Inflammatory macrophage (primary cell): Measurements from ENCODE around the gene RHOF.

Experiments
- DNase-seq, 2 donors: peaks; one replicate each; pipeline ENCODE4 v3.0.0-alpha.2; 2020 to 2022

Gene RHOF

DNA sequence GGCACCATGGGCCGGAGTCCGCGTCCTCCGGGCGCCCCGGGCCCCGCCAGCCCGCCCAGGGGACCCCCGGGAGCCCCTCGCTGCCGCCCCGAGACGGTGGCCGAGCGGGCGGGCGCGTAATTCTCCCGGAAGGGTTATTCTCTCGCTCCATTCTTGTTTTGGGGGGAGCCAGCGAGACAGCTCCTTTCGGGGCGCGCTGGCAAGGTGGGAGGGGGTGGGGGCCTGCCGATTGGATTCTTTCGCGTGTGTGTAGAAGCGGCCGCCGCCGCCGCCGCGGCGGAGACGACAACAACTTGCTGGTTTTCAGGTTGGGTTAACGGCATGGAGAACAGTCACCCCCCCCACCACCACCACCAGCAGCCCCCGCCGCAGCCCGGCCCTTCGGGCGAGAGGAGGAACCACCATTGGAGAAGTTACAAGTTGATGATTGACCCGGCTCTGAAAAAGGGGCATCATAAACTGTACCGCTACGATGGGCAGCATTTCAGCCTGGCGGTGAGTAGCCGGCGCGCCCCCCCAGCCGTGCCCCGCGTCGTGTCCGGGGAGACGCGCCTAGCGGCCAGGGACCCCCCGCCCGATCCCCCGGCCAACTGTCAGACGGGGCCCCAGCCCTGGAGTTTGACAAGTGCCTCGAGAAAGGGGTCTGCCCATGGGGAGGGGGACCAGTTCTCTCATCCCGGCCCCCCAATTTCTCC lies 11.1 kb upstream of the RHOF start:
- DNase-seq = peak; percentile 51 to 56

DNA sequence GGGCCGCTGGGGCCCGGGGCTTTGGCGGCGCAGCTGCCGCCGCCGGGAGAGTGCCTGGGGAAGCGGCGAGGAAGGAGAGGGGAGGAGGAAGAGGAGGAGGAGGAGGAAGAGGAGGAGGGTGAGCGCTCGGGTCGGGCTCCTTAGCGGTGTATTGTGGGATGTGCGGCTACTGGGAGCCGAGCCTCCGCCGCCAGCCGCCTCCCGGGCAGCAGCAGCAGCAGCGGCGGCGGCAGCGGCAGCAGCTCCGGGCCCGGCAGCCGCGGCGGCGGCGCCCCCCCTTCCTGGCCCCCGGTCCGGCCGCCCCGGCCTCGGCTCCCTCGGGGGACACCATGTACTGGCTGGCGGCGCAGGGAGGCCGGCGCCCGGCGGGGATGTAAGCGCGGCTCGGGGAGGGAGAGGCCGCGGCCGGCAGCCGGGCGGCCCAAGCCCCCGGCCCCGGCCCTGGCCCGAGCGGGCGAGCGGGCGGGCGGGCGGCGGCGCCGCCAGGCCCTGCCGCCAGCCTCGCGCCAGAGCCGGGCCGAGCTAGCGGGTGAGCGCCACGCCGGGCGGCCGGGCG lies 10.5 kb upstream of the RHOF start, which contains the start of gene SETD1B:
TSS of gene SETD1B (plus strand) at position 149 of the 556 bp plus-strand sequence. CDS start 729 bp downstream, outside the sequence.
- peak; percentile 46 to 65 for DNase-seq

DNA sequence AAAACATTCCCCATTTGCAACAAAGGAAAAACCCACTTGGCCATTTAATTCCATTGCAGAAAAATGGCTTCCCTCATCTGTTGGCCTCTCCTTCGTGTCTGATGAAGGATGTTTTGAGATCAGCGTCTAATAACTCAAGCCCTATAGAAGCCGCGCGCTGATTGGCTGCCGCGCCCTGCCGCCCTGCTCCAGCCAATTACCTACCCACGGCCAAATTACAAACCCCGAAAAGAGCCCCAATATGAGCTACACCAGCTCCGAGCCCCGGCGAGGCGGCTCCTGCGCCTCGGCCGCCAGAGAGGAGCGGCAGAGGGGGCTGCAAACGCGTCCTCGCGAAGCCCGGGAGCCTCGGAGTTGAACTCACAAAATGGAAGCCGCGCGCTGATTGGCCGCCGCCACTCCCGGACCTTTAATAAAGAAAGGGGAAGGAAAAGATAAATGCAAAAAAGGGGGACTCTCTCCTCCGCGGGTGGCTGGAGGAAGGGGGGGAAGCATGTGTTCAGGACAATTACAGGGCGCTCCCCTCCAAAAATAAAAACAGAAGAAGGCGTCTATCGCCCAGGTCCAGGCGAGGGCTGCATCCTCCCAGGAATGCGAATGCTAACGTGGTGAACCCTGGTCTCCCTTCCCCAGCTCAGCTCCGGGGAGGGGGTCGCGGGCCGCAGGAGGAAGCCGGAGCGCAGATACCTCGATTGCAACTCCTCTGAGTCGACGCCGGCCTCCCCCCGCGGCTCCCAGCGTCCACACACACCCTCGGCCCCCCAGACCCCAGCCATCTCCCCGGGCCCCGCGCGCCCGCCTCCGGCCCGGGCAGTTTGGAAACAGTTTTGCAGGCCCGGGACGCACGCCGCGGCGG lies 9.6 kb upstream of the RHOF start:
- peak; percentile 94 for DNase-seq

DNA sequence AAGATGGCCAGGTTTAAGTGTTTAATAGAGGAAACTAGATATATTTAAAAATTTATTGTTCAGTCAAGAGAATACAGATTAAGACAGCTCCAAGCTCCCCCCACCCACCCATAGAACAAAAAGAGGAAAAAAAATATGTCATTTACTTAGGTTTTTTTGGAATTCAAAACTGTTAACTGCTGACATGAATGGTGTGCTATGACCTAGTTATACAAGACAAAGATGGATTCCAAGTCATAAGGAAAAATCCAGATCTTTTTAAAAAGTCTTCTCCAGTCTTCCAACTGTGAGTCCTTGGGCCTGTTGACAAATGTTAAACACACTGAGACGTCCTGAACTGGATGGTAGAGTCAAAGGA lies 9.0 kb upstream of the RHOF start:
- DNase-seq = no peak

DNA sequence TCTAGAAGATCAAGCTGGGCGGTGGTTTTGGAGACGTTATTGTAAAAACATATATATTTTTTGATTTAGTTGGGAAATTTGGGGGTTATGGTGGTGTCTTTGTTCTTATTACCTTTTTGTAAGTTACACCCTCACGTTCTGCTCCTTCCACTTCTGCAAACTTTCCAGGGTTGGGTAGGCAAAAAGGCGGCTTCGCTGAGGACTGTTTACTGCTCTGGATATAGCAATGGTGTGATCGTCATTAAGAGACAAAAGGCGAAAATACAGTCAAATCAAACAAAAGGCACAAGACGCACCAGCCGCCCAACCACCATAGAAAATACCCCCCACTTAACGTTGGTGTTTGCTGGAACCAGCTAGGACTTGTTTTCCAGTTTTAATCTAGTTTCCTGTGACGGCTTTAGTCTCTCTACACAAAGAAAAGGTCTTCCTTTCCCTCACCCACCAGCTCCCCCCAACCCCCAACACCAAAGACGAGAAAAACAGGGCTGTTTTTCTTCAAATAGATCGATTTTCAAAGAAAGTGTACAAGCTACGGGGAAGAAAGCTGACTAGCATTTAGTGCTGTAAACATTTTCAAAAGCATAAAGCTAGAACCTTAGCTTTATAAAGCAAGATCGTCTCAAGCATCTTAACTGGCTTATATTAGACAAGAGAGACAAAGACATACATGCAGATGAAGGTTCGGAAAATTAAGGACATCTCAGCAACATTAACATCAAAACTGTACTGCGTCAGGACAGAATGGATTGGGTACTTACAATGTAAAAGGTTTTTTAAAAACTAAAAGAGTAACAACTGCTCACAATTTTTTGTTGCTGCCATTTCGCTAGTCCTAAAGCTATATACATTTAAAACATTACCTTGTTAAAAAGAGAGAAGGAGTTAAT lies 8.4 kb upstream of the RHOF start:
- DNase-seq = peak; percentile 59 to 61

DNA sequence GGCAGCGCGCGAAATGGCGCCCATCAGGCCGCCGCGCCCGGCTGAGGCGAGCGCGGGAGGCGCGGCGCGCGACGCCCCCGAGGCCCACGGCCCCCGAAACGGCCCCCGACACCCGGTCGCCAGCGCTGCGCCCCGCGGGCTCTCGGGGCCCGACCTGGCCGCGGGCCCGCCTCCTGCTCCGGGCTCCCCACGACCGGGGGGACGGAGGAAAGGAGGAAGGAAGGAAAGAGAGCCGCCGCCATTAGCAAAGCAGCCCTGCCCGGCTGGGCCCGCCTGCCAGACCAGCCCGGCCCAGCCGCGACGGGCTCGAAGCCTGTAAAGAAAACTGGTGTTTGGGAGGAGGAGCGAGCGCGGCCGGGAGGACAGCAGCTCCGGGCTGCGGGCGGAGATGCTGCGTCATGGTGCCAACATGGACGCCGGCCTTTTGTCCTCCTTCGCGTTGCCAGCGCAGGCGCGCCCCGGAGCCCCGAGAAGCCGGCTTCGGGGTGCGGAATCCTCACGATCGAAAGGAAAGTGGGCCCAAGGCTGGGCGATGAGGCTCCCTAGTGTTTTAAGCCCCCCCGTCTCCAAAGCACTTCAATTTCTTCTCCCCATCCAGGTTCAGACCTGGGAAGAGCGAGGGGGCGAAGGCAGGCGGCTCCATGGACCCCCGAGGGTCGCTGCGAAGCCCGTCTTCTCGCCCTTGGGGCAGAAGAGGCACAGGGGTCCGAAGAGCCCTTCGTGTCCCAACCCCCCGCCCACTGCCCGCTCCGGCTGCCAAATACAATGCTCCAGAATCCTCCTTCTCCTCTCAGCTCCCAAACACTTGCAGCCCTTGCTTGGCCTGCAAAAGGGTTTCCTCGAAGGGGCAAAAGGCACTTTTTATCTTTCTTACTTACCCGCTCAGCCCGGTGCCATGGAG lies 7.5 kb upstream of the RHOF start:
- DNase-seq = peak; percentile 63 to 69

DNA sequence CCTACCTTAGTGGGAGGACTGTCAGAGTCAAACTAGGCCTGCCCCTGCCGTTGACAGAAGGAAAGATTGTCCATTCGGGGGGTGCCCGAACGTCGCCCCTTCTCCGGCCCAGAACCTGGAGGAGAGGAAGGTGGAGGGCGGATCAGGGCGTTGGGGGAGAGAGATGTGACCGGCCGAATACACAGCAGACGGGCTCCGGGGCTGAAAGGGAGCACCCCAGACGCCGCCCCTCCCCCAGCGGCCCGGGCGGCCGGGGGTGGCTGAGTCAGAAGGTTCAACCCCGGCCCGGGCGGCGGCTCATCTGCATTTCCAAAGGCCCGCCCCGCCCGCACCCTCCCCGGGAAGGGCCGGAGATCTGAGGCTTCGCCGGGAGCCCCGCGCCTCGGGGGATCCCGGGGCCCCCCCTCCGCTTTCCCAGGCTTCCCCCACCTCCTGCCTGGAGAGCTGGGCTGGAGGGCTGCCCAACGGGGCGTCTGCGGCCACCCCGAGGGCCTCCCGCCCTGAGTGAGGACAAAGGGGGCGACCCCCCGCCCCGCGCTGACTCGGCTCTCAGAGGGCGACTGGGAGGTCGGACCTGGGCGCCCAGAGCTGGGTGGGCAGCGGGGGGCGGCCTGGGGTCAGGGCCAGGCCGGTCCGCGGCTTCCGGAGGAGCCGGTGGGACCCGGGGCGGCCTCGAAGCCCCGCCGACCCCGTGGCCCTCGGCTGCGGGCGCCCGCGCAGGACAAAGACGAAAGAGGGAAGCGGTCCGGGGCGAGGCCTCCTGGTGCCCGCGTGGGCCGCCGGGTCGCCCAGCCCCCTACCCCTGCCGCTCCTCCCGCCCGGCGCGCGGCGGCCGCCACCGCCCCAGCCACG lies 6.6 kb upstream of the RHOF start:
- peak; percentile 85 to 91 for DNase-seq

DNA sequence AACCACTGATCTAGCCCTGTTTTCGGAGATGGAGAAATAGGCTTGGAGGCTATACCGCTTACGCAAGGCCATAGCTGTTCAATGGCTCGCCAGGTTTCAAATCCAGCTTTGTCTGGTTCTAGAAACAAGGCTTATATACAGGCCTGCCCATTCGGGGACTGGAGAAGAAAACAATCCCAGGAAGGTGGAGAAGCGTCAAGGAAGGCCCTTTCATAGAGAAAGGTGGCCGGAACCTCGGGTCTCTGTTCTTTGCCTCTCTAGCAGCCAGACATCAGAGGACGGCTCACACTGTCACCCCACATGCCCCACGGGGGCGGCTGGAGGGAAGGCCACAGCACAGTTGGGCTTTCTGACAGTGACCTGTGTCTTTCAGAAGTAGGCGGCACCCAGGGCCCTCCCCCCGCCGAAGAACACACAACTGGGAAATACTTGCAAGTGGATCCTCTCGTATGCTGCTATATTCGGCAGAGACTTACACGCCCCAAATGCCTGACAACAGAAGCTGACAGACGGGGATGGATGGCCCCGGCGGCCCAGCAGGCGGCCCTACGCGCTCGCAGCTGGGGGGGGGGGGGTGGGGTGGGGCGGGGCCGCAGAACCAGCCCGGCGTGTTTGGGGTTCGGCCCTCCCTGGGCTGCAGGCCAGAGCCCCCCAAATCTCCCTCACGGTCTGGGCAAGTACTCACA lies 5.8 kb upstream of the RHOF start:
- peak; percentile 74 to 89 for DNase-seq

DNA sequence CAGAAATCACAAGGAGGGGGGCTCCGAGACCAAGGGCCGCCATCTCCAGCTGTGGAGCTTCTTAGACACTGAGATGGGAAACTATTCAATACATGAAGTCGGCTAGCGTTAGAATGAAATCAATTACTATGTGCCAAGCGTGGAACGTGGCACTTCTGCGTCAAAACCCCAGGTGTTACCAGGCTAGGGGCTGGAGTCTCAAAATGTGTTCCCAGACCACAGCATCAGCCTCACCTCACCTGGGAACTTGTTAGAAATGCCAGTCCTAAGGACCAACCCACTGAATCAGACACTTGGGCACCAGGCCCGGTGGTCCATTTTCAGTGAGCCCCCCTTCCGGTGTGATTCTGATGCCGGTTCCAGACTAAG lies 5.3 kb upstream of the RHOF start:
- DNase-seq = no peak

DNA sequence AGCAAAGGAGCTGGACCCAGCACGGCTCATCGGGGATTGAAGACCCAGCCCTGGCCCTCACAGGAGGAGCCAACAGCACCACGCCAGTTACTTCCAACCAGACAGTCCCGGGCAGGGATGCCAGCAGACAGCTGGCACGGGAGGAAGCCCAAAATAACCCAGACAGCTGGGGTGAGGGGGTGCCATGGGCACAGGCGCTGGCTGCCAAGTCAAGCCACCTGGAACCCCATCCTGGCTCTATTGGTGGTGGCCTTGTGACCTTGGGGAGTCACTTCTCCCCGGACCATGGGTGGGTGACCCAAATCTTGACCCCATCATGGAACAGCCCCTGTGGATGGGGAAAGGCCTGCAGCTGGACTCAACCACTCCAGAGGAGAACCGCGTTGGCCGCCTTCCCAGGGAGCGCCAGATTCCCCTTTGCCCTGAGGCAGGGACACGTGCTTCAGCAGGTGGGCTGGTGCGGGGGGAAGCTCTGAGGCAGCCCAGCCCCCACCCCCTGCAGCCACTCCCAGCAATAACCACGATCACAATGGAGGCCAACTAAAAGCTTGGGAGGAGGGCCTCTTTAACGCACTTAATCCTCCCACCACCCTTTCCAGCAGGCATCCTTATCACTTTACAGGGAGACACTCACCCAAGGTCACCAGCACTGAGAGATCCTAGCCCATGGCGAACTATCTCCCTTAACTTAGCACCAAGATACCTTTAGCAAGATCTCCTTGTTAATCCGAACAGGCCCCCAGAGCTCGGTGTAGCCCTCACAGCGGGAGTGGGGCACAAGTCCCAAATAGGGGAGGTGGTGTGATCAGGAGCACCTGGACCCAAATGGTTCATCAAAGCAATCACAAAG lies 4.7 kb upstream of the RHOF start:
- no peak for DNase-seq

DNA sequence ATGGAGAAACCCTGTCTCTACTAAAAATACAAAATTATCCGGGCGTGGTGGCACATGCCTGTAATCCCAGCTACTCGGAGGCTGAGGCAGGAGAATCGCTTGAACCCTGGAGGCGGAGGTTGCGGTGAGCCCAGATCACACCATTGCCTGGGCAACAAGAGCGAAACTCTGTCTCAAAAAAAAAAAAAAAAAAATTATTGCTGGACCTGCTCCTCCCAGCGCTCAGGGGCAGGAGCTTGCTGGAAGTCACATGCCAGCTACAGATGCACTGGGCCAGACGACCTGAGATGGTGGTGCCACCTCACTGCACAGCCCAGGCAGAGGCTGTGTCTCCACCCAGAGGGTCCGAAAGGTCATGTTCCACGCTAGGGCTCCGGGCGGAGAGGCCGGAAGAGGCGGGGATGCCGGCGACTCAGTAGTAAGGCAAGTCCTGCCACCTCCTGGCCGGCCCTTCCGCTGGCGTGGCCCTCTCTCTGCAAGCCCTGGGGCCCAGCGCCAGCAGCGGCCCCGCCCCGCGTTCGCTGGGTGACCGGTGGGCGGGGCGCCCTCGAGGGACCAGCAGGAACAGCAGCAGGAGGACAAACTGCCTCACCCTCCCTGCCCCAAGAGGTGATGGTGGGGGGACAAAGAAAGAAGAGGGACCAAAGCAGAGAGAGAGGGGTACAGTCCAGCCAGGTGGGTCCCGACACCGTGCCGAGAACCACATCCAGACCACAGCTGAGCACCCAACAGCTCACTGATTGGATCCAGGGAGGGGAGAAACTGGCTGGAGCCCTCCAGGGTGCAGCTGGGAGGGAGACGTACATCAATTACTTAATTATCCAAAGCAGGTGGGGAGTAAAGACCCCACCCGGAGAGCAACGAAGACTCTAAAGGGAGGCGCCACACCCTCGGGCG lies 3.6 kb upstream of the RHOF start:
- peak; percentile 72 for DNase-seq

DNA sequence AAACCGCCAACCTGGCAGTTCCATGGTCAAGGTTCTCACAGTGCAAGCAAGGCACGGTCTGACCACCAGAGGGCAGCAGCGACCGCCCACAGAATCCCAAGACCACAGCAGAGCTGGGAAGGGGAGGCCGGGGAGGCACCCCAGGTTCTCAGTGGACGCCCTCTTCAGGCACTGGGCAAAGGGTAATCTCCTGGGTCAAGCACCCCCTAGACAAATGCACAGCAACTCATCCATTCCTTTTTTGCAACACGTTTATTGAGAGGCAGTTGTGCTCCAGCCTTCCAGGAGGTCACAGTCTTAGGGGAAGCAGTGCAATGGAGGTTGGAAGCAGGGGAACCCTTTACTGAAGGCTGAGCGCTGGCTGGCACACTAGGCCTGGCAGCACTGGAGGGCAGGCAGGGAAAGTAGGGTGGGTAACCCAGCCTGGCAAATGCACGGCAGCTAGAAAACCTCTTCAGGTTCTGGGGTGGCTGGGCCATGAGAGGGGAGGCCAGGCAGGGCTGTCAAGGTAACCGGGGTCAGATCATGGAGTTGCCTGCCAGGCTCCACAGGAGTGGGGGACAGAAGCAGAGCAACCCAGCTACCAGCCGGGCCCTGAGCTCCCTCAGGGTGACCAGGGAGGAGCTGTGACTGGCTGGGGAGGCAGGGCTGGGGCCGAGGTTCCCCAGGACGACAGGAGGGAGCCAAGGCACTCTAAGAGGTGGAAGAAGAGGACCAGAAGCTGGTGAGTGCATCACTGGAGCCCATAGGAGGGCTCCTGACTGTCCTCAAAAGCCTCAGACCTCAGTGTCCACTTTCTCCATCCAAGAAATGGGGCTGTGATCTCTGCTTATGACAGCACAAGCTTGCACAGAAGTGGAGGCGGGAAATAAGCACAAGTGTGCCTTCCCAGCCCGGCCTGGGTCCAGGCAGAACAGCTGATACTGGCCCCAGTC lies 1.8 kb upstream of the RHOF start:
- peak; percentile 86 for DNase-seq

DNA sequence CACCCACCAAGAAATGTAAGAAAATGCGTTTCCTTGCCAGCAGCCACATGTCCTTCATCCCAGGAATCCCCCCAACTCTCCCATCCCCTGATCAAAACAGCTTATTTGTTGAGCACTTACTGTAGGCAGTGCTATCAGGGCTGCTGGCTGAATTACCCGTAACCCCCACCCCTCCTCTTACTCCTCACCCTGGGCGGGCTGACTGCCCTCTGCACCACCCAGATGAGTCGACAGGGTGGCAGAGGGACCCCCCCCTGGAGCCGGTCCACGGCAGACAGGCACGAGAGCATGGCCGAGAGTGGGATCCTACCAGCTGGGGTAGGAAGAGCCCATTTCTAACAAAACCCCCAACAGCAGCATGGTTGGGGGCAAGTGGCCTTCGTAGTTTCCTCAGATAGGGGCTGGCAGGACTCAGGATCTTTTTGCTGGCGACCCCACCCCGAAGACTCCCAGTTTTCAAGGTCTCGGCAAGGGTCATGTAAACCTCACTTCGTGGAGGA lies 1.1 kb upstream of the RHOF start:
- no peak for DNase-seq

DNA sequence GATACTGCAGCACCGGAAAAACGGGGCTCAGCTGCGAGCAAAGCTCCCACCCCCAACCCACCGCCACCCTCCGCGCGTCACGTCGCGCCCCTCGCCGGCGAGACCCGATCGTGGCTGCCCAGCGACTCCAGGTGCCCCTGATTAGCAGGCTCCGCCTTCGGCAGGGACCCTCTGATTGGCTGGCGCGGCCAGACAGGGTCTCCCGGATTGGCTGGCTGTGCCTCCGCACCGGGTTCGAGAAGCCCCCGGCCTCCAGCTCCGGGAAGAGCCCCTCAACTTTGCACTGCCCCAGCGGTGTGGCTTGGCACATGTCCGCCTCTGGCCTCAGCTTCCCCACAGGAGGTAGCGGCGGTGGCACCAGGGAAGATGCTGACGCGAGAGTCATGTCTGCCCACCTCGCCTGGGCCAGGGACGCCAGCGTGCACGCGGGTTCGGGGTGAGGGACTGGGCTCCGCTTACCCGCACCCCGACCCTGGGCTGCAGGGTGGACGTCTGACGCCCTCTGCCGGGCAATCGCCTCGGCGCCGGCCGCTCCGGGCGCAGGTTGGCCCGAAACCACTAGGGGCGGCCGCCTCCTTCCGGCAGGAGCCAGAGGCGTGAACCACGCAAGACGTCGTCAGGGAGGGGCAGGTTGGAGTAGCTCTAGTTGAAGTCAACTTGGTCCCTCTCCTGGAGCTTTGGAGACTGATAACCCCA lies 498 bp upstream of the RHOF start:
- peak; percentile 96 for DNase-seq

DNA sequence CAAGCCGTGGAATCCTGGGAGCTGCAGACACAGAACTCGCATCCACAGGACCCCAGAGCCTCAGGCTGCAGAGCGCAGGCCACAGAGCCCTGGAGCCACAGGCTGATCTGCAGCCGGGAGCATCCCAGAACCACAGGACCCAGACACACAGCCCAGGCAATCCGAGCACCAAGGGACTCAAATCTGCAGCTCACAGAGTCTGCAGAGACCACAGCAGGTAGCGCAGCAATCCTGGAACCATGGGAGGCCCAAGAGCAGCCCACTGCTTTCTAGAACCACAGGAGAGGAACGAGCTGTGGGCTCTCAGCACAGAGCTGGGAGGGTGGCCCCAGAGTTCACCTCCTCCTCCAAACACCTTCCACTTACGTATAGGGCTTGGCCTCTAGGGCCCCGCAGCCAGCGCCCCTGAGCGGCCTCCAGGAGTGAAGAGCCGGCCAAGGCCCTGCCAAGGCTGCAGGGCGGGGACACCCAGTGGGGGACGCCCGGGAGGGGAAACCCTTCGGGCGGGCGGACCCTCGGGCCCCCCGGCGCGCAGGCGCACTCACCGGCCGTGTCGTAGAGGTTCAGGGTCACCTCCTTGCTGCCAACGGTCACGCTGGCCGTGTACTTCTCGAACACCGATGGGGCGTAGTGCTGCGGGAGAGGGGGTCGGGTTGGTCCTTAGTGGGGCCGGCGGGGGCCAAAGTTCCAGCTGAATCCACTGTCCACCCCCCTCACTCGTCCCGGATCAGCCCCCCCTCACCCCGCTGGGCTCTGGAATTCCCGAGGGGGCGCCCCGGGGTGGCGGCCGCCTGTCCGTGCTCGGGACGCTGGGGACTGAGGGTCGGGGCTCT lies 665 bp downstream of the RHOF start:
- no peak for DNase-seq
